ENCODE measurements around the gene TPK1. TPM values are rescaled to one million over a fixed set of nuclear protein-coding genes. Genes with fewer than 3 reads are reported as not detected.

Gene TPK1
- polyA plus RNA-seq, 1 donor from 2014 or later, result 3.5 TPM

- Histone ChIP-seq H3F3A (ENCODE audit: insufficient read depth, low read length, poor library complexity, severe bottlenecking) (no peaks in the 10 kb centered on the region), H3K9me3 (ENCODE audit: low read length) (no peaks in the 10 kb centered on the region), H3K9me2 (ENCODE audit: insufficient read depth, low read length) (no peaks in the 10 kb centered on the region), H3K36me3 (ENCODE audit: insufficient read depth, low read length) (no peaks in the 10 kb centered on the region), H3K79me2 (replicated peaks; ENCODE audit: insufficient read depth, low read length) (no peaks in the 10 kb centered on the region), H3K27ac (ENCODE audit: low read length) (no peak overlapping the region), H4K20me1 (ENCODE audit: insufficient read depth) (no peaks in the 10 kb centered on the region), H3K9ac (ENCODE audit: low read length) (no peak overlapping the region), H3K27me3 (ENCODE audit: insufficient read depth, low read depth, low read length) (no peaks in the 10 kb centered on the region), H3K4me2 (ENCODE audit: low read length) (no peak overlapping the region), H2AFZ (ENCODE audit: low read depth, low read length) (no peak overlapping the region), H3K4me3 (ENCODE audit: low read length) (no peak overlapping the region)
- TF ChIP-seq REST (IDR thresholded peaks at IDR 0.05; ENCODE audit: borderline replicate concordance) (no peak), SMC3 (conservative IDR thresholded peaks at IDR 0.05; ENCODE audit: poor library complexity) (no peak), CTCF (IDR thresholded peaks at IDR 0.05; ENCODE audit: poor library complexity, severe bottlenecking) (no peak), POLR2AphosphoS5 (IDR thresholded peaks at IDR 0.05) (no peak), EP300 (conservative IDR thresholded peaks at IDR 0.05; ENCODE audit: poor library complexity, severe bottlenecking) (no peak), MXI1 (conservative IDR thresholded peaks at IDR 0.05; ENCODE audit: poor library complexity, severe bottlenecking) (no peak), EZH2 (IDR thresholded peaks at IDR 0.05; ENCODE audit: borderline replicate concordance, insufficient read depth, low read length, poor library complexity, severe bottlenecking) (no peak), RAD21 (conservative IDR thresholded peaks at IDR 0.05) (no peak), TAF1 (IDR thresholded peaks at IDR 0.05; ENCODE audit: low read depth) (no peak)
Measured at GRCh38 chr7:144720149-144720548, 115.7 kb downstream of the TPK1 start.

- H3K4me3 ChIP-seq (ENCODE audit: low read length), result no peak overlapping the region
- no peak overlapping the region for H3K9ac ChIP-seq (ENCODE audit: low read length)
- no peaks in the 10 kb centered on the region for H3K27me3 ChIP-seq (ENCODE audit: insufficient read depth, low read depth, low read length)
- H3K9me2 ChIP-seq (ENCODE audit: insufficient read depth, low read length), result no peaks in the 10 kb centered on the region
- H3K9me3 ChIP-seq (ENCODE audit: low read length), result no peaks in the 10 kb centered on the region
- H3F3A ChIP-seq (ENCODE audit: insufficient read depth, low read length, poor library complexity, severe bottlenecking), result no peaks in the 10 kb centered on the region
- no peak for TF ChIP-seq SMC3 (conservative IDR thresholded peaks at IDR 0.05; ENCODE audit: poor library complexity)
- TF ChIP-seq CTCF (IDR thresholded peaks at IDR 0.05; ENCODE audit: poor library complexity, severe bottlenecking), result no peak
- H2AFZ ChIP-seq (ENCODE audit: low read depth, low read length), result no peak overlapping the region
- H3K4me2 ChIP-seq (ENCODE audit: low read length), result no peak overlapping the region
- H3K36me3 ChIP-seq (ENCODE audit: insufficient read depth, low read length), result no peaks in the 10 kb centered on the region
- H4K20me1 ChIP-seq (ENCODE audit: insufficient read depth), result no peaks in the 10 kb centered on the region
- H3K27ac ChIP-seq (ENCODE audit: low read length), result no peak overlapping the region
- H3K79me2 ChIP-seq (replicated peaks; ENCODE audit: insufficient read depth, low read length), result no peaks in the 10 kb centered on the region
Measured at GRCh38 chr7:144717720-144718119, 118.1 kb downstream of the TPK1 start.
